Omental fat pad (tissue), 4 donors: ENCODE measurements around the gene WDR6. TPM values are rescaled to one million over a fixed set of nuclear protein-coding genes. Genes with fewer than 3 reads are reported as not detected.
A peak's percentile ranks its signal among the peaks of the same experiment; 100 is the strongest.

Source experiments
- ATAC-seq: fragments of 150-250 bp; one replicate; pipeline ENCODE4 v1.9.1; 2016; ENCODE audit warnings: mild to moderate bottlenecking, moderate library complexity; ENCODE audit not compliant: low FRiP score
- DNase-seq: peaks from one replicate; pipeline ENCODE4 v3.0.0-alpha.2; 2019; ENCODE audit warnings: low spot score
- total RNA-seq, 4 donors: library from RNA; depleted of rRNA; stranded (reverse); fragments of >200 nt; gene quantifications; one replicate each; pipeline ENCODE4 v1.1.0, GENCODE V29; 2016
- TF ChIP-seq, protein P1 (sequence below), 3 donors: fragments of 450-650 bp; IDR thresholded peaks; one replicate each; pipeline ENCODE4 v1.5.1; 2016 to 2017; ENCODE audit warnings: antibody characterized with exemption in 3 of 3, mild to moderate bottlenecking in 3 of 3, moderate library complexity in 2 of 3

The WDR6 gene
- total RNA-seq, 4 donors from 2014 or later = 69.2 to 121 (median 81.5) TPM

DNA sequence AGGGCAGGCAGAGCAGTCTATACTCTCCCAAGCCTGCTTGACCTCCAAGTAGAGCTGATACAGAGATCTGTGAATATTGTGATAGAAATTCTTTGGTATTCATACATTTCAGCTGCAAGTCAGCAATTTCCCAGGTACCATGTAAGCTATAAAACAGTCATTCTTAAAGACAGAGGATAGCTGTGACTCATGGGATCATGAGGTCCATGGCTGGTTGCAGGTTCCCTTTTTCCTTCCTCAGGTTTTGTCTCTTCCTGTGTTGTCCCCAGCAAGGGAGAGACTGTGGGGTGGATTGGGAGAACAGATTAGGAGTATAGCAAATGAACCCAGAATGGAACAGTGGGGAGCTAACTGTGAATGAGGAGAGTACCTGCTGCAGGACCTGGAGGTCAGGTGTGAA is 22.5 kb upstream of the WDR6 start:
- ATAC-seq = no peak
- no peak for DNase-seq
- TF ChIP-seq, protein P1, sequence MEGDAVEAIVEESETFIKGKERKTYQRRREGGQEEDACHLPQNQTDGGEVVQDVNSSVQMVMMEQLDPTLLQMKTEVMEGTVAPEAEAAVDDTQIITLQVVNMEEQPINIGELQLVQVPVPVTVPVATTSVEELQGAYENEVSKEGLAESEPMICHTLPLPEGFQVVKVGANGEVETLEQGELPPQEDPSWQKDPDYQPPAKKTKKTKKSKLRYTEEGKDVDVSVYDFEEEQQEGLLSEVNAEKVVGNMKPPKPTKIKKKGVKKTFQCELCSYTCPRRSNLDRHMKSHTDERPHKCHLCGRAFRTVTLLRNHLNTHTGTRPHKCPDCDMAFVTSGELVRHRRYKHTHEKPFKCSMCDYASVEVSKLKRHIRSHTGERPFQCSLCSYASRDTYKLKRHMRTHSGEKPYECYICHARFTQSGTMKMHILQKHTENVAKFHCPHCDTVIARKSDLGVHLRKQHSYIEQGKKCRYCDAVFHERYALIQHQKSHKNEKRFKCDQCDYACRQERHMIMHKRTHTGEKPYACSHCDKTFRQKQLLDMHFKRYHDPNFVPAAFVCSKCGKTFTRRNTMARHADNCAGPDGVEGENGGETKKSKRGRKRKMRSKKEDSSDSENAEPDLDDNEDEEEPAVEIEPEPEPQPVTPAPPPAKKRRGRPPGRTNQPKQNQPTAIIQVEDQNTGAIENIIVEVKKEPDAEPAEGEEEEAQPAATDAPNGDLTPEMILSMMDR (IDR thresholded peaks at IDR 0.05) = no peak

- no peak for ATAC-seq
- no peak for DNase-seq
- TF ChIP-seq, protein P1 (IDR thresholded peaks at IDR 0.05) = no peak
Observed at GRCh38 chr3:48985831-48986376, 21.3 kb upstream of the WDR6 start.

GRCh38 chr3:48989126-48989795 is 17.9 kb upstream of the WDR6 start:
- ATAC-seq (peak; percentile 24), DNase-seq (no peak)
- TF ChIP-seq, protein P1 (IDR thresholded peaks at IDR 0.05) = no peak

GRCh38 chr3:48989796-48990635 is 17.2 kb upstream of the WDR6 start, which contains the start of gene P4HTM:
Gene P4HTM (plus strand): TSS chr3:48990241. CDS start chr3:48990257, 16 bp downstream.
- ATAC-seq = peak; percentile 93
- TF ChIP-seq, protein P1 (IDR thresholded peaks at IDR 0.05) = no peak

GRCh38 chr3:48990636-48991469 is 16.3 kb upstream of the WDR6 start:
- TF ChIP-seq, protein P1 (IDR thresholded peaks at IDR 0.05) = no peak
- ATAC-seq = no peak
- no peak for DNase-seq

More at GRCh38 chr3:48989796-48990635, 17.2 kb upstream of the WDR6 start, which contains the start of gene P4HTM:
- peak; percentile 76 for DNase-seq

GRCh38 chr3:48991851-48992545 is 15.2 kb upstream of the WDR6 start:
- TF ChIP-seq, protein P1 (IDR thresholded peaks at IDR 0.05) = no peak
- ATAC-seq (no peak), DNase-seq (no peak)
